HG02623 (cell line): ENCODE results near the gene KRT79.
A peak's percentile ranks its signal among the peaks of the same experiment; 100 is the strongest.
"Not testable (repeated sequence)": the region's sequence is repeated elsewhere in the genome, so short reads cannot be mapped to it uniquely, and the experiment has no call there.

Experiments
- ATAC-seq: cut with Tn5 transposase; IDR thresholded peaks from one replicate; pipeline ENCODE4 v1.9.1; 2021; ENCODE audit warnings: moderate library complexity; ENCODE audit not compliant: unreplicated experiment

The KRT79 gene

DNA sequence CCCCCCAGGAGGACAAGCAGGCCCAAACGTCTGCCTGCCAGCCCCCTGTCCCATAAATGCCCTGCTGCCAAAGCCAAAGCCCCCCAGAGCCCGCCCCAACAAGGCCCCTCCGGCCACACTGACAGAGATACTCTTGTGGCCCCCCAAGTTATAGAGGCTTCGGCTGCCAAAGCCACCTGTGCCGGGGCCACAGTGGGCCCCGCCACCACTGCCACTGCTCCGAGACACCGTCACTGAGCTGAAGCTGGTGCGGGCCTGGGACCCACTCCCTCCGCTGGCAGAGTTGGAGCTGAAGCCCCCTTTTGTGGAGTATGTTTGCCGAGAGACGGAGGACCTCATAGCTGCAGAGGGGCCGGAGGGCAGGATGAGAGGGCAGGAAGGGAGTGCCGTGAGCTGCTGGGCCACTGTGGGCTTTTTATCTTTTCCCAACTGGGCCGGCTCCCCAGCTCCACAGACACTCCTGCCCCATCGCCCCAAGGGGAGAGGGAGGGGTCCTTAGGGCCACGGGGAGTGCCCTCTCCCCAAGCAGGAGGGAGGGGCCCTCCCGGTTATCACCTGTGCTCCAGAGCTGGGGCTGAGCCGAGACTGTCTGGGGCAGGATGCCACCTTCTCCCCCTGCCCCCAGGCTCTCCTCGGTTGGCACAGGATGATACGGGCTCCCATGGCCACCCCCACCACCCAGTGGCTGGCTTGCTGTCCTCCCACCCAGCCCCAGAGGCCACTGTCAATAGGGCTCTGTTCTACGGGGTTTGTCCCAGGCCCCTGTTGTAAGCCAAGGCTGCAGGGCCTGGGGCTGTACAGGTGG, at the start of gene KRT79:
TSS of gene KRT79 (minus strand) at position 390 of the 805 bp plus-strand sequence. CDS start at position 339, 51 bp downstream.
- ATAC-seq, result no peak

DNA sequence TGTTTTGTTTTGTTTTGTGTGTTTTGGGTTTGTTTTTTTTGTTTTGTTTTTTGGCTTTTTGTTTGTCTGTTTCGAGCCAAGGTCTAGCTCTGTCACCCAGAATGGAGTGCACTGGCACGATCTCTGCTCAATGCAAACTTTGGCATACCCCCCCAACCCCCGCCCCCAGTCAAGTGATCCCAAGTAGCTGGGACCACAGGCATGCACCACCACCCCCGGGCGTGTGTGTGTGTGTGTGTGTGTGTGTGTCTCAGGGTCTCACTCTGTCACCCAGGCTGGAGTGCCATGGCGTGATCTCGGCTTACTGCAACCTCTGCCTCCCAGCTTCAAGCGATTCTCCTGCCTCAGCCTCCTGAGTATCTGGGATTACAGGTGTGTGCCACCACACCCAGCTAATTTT, 46.4 kb upstream of the KRT79 start:
- not testable (repeated sequence) for ATAC-seq

DNA sequence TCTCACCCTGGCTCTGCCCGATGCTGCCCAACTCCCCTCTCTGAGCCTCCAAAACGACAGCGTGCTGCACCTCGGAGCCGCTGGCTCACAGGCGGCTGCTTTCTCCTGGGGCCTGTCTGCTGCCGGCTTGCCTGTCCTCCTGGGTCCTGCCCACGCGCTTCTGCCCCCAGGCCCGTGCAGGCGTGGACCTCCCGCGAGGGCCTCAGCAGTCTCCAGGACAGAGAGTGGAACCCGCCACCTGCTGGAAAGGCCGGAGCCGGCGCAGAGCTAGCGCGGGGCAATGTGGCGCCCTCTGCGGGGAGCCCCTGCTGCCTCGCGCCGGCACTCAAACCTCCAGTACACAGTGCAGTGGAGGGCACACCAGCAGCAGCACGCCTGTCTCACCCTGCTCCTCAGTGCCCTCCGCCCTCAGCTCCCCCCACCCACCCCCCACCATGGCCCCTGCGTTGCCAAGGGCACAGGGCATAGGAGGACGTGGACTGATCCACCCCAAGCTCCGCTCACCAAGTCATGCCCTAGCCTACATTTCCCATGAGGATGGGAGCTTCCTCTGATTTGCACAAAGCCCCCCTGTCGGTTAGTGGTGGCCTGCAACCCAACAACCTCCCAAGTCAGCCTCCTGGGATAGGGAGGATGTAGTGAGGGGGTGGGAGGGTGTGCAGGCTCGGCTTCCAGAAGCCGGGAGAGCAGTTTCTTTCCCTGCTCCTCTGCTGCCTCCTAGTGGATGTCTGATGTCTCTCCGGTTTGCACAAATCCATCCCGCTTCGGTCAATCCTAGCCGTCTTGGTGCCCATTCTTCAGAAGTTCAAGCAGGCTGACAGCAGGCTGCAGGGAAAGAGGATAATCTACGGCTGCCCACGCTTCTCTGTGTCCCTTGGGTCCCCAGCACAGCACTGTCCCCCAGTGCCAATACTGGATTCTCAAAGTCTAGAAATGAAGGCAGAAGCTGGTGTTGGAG, 45.6 kb upstream of the KRT79 start:
- ATAC-seq, result no peak

DNA sequence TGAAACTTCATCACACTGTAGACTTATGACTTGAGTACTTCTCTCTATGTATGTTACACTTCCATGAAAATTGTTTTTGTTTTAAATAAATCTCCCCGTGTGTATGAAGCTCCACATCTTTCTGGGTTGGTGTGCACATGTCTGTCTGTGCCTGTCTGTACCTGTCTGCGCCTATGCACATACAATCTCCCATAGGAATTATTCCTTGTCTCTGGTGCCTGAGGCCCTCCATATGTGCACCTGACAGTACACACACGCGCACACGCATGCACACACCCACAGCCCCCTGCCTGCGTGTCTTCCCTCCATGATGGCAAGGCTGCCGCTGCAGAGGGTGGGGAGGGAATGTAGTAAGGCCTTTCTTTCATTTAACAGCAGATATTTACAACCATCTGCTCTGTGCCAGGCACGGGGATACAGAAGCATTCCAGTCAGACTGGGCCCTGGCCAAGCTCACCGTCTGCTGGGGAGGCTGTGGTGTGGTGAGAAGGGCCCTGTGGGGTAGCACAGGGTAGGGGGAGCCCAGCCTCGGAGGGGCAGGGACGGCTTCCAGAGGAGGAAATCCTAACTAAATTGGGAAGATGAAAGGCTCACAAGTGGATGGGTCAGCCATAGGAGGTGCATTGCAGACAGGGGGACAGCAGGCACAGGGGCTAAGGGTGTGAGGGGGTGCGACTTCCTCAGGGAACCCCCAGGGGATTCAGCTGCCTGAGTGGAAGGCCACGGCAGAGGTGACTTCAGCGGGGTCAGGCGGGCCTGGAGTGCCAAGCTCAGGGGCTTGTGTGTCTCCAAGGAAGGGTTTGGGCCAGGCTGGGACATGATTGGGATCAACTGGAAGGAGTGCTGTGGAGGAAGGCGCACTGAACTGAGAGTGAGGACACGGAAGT, 44.6 kb upstream of the KRT79 start:
- ATAC-seq, result no peak

- ATAC-seq, result no peak
Measured at GRCh38 chr12:52877242-52877641, 43.1 kb upstream of the KRT79 start.

DNA sequence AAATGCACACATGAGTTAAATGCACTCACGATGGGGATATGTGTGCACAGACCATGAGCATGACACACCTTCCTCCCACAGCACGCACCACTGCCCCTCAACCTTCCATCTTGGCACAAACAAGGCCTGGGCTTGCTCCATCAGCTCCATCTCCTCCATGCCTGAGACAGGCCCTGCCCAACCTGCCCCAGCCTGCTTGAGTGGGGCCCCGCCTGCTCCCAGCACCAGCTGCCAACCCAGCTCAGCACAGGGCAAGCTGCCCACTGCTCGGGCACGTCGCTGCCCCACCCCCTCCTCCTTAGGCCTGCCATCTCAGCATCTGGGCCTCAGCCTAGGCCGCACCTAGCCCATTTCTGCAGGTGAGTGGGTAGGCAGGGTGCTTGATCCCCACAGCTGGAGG, 42.3 kb upstream of the KRT79 start:
- ATAC-seq, result no peak

GRCh38 chr12:52874573-52875435, 40.7 kb upstream of the KRT79 start:
- no peak for ATAC-seq

DNA sequence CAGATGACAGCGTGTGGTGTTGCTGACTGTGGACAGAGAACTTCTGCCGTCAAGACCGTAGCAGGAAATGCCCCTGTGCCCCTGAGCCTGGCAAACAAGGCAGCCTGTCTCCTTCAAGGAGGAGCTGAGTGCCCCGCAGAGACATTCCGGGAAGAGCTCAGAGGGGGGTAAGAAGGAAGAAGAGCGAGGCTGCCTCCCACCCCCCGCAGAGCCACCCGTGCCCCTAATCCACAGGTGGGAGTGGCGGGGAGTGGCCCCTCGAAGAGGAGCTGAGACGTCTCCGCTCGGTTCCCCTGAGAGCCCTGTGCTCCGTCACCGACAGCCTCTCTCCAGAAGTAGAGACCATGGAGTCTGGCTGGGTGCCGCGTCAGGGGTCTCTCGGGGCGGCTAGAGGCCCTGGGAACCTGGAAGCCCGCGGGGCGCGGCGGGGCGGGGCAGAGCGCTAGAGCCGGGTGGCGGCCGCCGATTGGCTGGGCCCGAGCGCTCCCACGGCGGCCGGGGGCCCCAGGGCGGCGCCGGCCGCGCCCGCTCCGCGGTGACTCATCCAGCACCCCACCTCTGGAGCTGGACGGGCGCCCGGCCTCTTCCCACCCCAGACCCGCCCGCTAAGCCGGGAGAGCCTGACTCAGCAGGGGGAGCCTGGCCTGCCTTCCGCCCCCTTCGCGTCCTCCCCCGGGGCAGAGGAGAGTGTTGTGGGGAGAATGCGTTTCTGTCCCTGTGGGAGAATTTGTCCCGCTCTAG, 39.9 kb upstream of the KRT79 start:
- no peak for ATAC-seq

DNA sequence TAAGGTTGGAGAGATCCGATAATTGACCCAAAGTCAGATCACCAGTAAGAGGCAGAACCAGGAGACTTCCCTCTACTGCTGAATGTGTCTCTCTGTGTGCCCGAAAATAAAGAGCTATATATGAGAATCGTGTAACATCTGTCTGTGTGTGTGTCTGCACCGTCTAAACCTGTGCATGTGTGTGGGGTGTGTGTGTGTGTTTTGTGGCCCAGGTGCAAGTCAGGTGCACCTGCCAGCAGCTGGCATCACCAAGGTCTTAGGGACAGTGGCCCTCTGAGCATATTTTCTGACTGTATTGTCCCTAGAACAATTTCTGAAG, 39.4 kb upstream of the KRT79 start:
- ATAC-seq, result no peak

- no peak for ATAC-seq
Measured at GRCh38 chr12:52872644-52873389, 38.7 kb upstream of the KRT79 start.

DNA sequence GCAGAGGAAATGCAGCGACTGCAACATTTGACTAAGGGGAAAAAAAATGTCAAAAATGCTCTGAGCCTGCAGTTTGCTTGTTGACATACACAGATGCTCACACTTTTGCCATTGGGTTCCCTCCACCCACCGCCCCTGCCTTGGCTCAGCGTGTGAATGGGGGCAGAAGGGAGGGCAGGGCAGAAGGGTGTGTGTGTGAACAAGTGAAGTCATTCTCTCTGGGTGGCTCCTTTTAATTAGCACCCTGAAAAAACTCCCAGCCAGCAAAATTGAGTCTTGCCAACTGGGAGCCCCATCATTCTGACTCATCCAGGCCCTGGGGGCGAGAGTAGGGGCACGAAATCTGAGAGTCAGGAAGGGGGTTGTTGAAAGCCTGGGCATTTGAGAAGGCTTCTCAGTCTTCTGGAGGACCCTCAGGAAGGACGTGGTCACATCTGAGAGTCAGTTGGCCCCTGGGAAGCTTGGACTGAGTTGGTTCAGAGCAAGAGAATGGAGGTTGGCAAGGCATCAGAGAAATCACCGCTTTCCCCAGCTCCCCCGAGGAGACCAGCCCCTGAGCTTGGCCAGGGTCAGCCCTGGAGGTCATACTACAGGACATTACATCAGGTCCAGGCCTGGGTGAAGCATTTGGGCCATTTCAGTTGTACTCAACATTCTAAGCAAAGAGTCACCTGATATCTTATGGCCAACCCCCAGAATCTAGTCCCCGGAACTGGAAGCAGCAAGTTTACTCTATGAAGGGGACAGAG, 37.4 kb upstream of the KRT79 start:
- ATAC-seq, result no peak

- ATAC-seq, result peak; percentile 51
Measured at GRCh38 chr12:52870361-52871290, 36.5 kb upstream of the KRT79 start.

DNA sequence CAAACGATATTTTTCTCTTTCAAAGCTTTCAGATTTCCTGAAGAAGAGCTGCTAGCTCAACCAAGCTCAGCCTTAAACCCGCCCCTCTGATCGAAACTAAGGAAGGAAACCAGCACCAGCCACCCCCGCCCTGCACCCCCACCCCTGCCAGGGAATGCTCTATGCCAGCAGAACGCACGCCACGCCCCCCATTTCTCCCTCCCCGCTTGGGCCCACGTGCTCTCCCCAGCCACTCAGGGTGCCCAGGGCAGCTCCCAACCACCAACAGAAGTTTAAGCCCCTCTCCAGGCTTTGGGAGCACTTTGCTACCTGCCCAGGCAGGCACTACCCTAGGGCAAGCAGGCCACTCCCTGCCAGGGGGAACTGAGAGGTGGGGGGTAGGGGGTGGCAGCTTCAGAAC, 33.5 kb upstream of the KRT79 start:
- no peak for ATAC-seq

GRCh38 chr12:52867152-52867551, 33.0 kb upstream of the KRT79 start:
- ATAC-seq, result no peak

- ATAC-seq, result no peak
Measured at GRCh38 chr12:52865090-52865944, 31.2 kb upstream of the KRT79 start.

DNA sequence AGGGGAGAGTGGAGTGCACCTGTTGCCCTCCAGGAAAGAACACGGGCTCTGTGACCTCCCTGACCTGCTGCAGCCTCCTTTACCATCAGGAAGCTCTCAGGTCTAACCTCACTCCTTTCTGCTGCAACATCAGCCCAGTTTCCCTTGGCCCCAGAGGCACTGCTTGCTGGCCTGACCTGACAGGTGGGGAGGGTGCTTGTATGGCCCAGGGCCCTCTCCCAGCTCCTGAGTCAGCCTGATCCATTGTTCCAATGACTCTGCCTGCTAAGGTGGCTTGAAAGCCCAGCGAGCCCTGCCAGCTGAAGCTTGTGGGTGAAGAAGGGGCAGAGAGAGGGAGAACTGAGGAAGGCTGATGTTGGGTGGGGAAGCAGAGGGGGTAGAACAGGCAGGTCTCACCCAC, 27.9 kb upstream of the KRT79 start:
- ATAC-seq, result no peak
